Activated T-helper 17 cell treated with anti-CD3 and anti-CD28 coated beads, Interleukin-2, amount 50 U/mL, for 72 hours (primary cell): Measurements from ENCODE around the gene RNF212. TPM values are rescaled to one million over a fixed set of nuclear protein-coding genes. Genes with fewer than 3 reads are reported as not detected.

ENCODE experiments used
- ATAC-seq: fragments of 150-1000 bp; cut with Tn5 transposase; replicated peaks from 2 replicates; pipeline ENCODE4 v1.10.0; 2021; ENCODE audit warnings: mild to moderate bottlenecking, moderate library complexity
- H3K27ac Mint-ChIP-seq: one replicate; pipeline ENCODE4 v1.8.0; 2022; ENCODE audit warnings: mixed read lengths
- H3K27me3 Mint-ChIP-seq: one replicate; pipeline ENCODE4 v1.8.0; 2022; ENCODE audit warnings: mixed read lengths
- H3K36me3 Mint-ChIP-seq: one replicate; pipeline ENCODE4 v1.8.0; 2022; ENCODE audit warnings: low read depth, mild to moderate bottlenecking, mixed read lengths
- H3K4me1 Mint-ChIP-seq: one replicate; pipeline ENCODE4 v1.8.0; 2022; ENCODE audit warnings: mixed read lengths
- H3K4me3 Mint-ChIP-seq: one replicate; pipeline ENCODE4 v1.8.0; 2022; ENCODE audit warnings: mild to moderate bottlenecking, mixed read lengths
- H3K9me3 Mint-ChIP-seq: one replicate; pipeline ENCODE4 v1.8.0; 2022; ENCODE audit warnings: mixed read lengths
- total RNA-seq, 2 donors: library from RNA; stranded (reverse); gene quantifications; one replicate each; pipeline ENCODE4 v1.2.3, GENCODE V29; 2022

Gene RNF212
- total RNA-seq, 2 donors from 2014 or later: 1.3 to 3.7 TPM

DNA sequence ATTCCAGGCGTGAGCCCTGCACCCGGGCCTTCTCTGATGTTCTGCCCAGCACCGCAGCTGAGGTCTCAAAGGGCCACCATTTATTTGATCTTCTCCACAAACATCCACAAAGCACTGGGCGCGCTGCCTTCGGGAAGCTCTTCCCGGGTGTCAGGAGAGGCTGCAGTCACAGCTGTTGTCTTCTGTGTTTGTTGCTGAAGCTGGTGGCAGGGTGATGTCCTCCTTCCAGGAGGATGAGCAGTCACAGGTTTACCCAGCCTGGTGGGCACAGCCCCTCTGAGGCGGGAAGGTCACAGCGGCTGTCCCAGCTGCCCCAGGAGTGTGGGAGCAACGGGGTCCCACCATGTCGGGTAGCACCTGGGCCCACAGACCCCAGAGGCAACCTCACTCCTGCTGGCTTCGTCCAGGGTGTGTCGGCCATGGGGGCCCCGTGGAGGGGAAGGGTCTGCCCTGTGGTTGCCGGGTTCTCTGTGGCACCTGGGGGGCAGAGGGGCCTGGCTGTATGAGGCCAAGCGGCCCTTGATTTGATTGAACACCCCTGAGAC lies 74.3 kb downstream of the RNF212 start:
- Mint-ChIP-seq H3K27me3 (peaks cover 4% of the 10 kb centered on the region), H3K4me3 (no peak overlapping the region), H3K4me1 (peaks cover 5% of the 10 kb centered on the region), H3K36me3 (no peaks in the 10 kb centered on the region), H3K9me3 (no peaks in the 10 kb centered on the region), H3K27ac (no peak overlapping the region)
- ATAC-seq: no peak

DNA sequence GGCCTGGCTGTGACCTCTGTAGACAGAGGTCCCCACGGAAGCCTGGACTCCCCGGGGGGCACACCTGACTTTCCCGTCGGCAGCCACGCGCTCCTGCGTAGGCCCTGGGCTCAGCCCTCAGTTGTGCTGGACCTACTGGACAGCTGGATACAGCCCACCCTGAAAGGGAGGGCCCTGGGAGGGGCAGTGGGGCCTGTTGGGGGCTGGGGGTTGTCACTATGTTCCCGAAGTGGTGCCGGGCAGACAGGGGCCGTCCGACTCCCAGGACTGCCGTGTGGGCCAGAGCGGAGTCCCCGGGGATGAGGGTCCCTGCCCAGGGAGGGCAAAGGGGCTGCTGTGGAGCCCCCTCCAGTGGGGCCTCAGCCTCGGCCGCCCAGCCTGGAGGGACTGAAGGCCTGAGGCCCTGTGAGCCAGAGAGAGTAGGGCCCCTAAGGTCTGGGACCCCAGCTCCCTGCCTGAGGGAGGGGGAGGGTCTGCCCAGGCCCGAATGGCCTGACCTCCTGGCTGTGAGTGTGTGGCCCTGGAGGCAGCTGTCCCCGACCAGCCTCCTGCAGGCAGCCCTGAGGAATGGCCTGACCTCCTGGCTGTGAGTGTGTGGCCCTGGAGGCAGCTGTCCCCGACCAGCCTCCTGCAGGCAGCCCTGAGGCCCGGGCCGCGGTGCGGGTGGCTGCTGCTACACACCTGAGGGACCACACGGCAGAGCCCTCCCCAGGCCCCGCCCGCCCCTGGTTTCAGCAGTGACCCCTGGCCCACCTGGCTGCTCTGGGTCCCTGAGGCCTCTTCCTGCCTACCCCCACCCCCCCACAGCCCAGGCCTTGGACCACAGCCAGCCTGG lies 76.2 kb downstream of the RNF212 start:
- Mint-ChIP-seq H3K27ac (no peak overlapping the region), H3K9me3 (no peaks in the 10 kb centered on the region), H3K4me1 (no peaks in the 10 kb centered on the region), H3K4me3 (no peak overlapping the region), H3K27me3 (no peaks in the 10 kb centered on the region), H3K36me3 (no peaks in the 10 kb centered on the region)
- ATAC-seq: no peak

DNA sequence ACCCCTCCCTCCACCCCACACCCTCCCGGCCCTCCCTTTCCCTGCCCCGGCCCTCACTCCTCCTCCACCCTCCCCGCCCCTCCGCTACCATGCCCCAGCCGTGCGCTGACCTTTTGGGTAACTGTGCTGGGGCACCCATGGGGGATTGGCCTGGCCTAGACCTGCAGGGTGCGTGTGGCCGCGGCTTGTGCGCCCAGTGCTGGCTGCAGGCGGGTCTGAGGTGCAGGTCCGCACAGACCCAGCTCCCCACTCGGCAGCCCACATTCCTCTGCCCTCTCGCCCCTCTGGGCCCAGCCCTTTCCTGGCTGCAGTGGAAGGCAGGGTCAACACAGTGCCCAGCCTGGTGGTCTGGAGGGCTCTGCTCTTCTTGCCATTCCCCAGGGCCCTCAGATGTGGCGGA lies 77.3 kb downstream of the RNF212 start:
- Mint-ChIP-seq H3K4me1 (no peaks in the 10 kb centered on the region), H3K27ac (no peak overlapping the region), H3K36me3 (no peaks in the 10 kb centered on the region), H3K4me3 (no peak overlapping the region), H3K27me3 (no peaks in the 10 kb centered on the region), H3K9me3 (no peaks in the 10 kb centered on the region)
- no peak for ATAC-seq

DNA sequence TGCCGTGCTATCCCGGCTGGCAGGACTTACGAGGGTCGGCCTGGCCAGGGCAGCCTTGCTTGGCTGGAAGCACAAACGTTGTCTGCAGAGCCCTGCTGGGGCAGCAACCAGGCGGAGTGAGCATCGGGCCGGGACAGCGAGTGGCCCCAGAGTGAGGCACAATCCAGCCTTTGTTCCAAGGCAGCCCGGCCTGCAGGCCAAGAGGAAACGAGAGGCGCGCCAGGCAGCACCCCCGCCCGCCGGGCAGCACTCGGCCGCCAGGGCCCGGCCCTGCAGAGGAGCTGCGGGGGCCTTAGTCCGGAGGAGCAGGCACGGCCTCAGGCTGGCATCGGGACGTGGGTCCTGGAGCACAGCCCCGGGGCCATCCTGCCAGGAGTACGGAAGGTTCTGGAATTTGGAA lies 77.9 kb downstream of the RNF212 start:
- H3K4me1 Mint-ChIP-seq: no peaks in the 10 kb centered on the region
- no peak overlapping the region for H3K4me3 Mint-ChIP-seq
- no peaks in the 10 kb centered on the region for H3K36me3 Mint-ChIP-seq
- H3K27me3 Mint-ChIP-seq: no peaks in the 10 kb centered on the region
- H3K9me3 Mint-ChIP-seq: no peaks in the 10 kb centered on the region
- H3K27ac Mint-ChIP-seq: no peak overlapping the region
- ATAC-seq: no peak

DNA sequence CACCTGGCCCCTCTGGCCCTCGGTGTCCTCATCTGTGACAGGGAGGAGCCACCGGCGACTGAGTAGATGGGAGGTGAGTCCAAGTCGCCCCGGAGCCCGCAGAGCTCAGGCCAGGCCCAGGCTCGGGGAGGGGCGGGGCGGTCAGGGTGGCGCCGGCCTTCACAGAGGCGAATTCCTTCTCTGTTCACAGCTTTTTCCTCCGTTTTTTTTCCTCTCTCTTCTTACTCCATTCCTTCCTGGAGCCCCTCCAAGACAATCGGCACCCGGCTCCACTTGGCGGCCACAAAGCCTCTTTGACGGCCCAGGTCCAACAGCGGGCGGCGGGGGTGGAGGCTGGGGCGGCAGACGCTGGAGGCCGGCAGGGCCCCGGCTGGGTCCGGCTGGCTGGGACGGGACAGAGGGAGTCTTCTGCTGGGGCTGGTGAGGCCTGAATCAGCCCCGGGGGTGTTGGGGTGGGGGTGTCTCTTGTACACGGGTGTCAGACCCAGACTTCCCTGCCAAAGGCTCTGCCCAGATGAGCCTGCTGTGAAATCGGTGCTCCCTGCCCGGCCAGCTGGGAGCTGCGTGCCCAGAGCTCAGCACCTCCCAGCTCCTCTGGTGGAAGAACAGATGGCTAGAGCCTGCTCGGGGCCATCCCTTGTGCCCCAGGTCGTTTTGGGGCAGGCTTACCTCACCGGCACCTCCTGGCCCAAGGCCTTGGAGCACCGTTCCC lies 79.4 kb downstream of the RNF212 start:
- H3K4me3 Mint-ChIP-seq: no peak overlapping the region
- H3K27me3 Mint-ChIP-seq: no peaks in the 10 kb centered on the region
- H3K36me3 Mint-ChIP-seq: no peaks in the 10 kb centered on the region
- no peak for ATAC-seq
- no peaks in the 10 kb centered on the region for H3K9me3 Mint-ChIP-seq
- H3K4me1 Mint-ChIP-seq: no peaks in the 10 kb centered on the region
- H3K27ac Mint-ChIP-seq: no peak overlapping the region

DNA sequence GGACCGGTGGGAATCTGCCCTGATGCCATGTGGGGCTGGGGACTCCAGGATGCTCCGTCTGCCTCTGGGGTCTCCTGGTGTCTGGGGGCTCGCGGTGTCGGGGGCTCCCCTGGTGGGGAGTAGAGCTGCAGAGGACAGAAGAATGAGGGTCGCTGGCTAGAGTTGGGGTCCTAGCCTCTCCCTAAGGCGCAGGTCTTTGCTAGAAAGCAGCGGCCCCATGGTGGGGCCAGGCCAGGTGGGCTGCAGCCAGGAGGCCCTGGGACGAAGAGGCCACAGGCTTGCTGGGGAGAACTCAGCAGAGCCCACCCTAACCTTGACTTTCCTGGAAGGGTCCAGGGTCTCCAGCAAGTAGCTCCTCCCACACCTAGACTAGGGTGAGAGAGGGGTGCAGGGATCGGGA lies 80.5 kb downstream of the RNF212 start:
- no peak overlapping the region for H3K4me3 Mint-ChIP-seq
- H3K27ac Mint-ChIP-seq: no peak overlapping the region
- H3K27me3 Mint-ChIP-seq: no peaks in the 10 kb centered on the region
- H3K9me3 Mint-ChIP-seq: no peaks in the 10 kb centered on the region
- no peaks in the 10 kb centered on the region for H3K36me3 Mint-ChIP-seq
- no peaks in the 10 kb centered on the region for H3K4me1 Mint-ChIP-seq
- no peak for ATAC-seq

DNA sequence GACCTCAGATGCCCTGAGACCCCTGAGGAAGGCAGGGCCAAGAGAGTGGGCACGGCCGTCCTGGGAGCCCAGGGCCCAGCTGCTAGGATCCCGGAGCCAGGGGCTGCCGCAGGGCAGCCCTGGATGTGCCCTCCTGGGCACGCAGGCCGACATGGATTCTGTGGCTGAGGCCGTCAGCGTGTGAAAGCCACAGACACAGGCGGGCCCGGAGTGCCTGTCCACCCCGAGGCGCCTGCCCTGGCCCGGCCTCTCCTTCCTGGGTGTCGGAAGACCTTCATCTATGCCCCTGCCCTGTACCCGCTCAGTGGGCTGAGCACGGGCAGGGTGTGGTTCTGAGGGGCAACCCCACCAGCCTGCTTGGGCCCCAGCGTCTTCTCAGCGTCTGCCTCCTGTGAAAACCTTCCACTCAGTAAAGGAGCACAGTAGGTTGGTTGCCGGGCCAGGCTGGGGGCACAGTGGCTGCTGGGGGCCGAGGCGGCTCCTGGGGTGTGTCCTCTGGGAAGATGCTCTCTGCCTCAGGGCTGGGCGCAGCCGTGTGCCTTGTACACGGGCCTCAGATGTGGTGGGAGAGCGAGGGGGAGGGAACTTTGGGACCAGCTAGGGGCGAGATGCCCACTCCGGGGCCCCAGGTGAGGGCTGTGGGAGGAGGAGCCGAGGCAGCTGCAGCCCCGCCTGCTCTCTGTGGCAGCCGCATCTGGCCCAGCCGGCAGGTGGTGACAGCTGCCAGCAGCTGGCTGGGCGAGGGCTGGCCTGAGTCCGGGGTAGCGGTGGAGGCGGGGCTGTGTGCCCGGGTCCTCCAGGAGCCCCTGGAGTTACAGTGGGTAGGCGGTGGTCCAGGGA lies 81.2 kb downstream of the RNF212 start:
- no peak overlapping the region for H3K27ac Mint-ChIP-seq
- H3K4me1 Mint-ChIP-seq: no peaks in the 10 kb centered on the region
- H3K36me3 Mint-ChIP-seq: no peaks in the 10 kb centered on the region
- H3K9me3 Mint-ChIP-seq: no peaks in the 10 kb centered on the region
- H3K27me3 Mint-ChIP-seq: no peaks in the 10 kb centered on the region
- H3K4me3 Mint-ChIP-seq: no peak overlapping the region
- ATAC-seq: no peak

DNA sequence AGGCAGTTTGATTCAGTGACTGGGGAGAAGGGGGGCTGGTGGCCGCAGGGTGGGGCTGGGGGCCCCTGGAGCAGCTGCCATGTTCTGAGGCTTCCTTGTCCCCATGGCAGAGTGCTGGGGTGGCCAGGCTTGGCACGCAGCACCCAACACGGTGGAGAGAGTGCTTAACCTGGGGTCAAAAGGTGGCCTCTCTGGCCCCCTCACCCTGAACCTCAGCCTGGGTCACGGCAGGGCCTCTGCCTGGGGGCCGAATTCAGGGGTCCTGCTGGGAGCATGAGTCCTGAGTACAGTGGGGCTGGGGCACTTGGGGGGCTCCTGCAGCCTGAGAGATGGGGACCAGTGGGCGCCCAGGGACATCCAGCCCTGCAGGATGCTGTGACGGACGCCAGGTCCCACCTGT lies 82.0 kb downstream of the RNF212 start:
- H3K4me1 Mint-ChIP-seq: no peaks in the 10 kb centered on the region
- no peaks in the 10 kb centered on the region for H3K9me3 Mint-ChIP-seq
- no peak for ATAC-seq
- H3K27ac Mint-ChIP-seq: no peak overlapping the region
- H3K4me3 Mint-ChIP-seq: no peak overlapping the region
- no peaks in the 10 kb centered on the region for H3K27me3 Mint-ChIP-seq
- H3K36me3 Mint-ChIP-seq: no peaks in the 10 kb centered on the region

DNA sequence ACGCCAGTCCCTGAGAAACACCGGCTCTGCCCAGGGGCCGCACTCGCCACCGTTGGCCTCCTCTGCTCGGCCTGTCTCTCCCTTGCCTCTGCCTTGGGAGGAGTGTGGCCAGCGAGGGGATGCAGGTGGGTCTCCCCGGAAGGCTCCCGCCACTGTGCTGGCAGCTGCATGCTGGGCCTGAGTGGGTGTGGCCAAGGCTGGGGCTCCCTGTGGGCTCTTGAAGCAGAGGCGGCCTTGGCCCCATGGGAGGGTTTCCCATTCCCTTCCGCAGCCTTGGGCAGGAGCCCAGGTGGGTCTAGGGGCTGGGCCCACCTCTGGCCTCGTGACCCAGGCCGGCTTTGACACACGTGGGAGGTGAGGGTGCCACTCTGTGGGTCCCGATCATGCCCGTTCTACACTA lies 82.8 kb downstream of the RNF212 start:
- no peak overlapping the region for H3K27ac Mint-ChIP-seq
- no peak overlapping the region for H3K4me3 Mint-ChIP-seq
- no peaks in the 10 kb centered on the region for H3K4me1 Mint-ChIP-seq
- no peaks in the 10 kb centered on the region for H3K36me3 Mint-ChIP-seq
- no peak for ATAC-seq
- H3K9me3 Mint-ChIP-seq: no peaks in the 10 kb centered on the region
- H3K27me3 Mint-ChIP-seq: no peaks in the 10 kb centered on the region

DNA sequence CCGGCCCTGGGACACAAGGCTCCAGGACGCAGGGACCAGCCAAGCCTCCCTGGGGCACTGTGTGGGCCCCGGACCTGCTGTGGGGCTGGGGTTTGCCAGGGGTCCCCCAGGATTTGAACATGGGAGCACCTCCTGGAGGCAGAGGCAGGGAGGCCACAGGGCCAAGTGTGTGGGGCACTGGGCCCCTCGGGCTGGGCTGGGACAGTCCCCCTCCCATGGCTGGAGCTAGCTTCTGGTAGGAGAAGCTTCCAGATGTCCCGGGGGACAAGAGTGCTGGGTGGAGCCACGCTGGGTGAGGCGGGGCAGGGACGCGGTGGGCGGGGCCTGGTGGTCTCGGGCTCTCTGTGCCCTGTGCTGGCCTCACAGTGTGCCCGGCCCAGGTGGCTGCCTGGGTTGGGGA lies 83.3 kb downstream of the RNF212 start:
- Mint-ChIP-seq H3K4me1 (no peaks in the 10 kb centered on the region), H3K36me3 (peaks cover 4% of the 10 kb centered on the region), H3K9me3 (no peaks in the 10 kb centered on the region), H3K27ac (no peak overlapping the region), H3K27me3 (no peaks in the 10 kb centered on the region), H3K4me3 (no peak overlapping the region)
- no peak for ATAC-seq

DNA sequence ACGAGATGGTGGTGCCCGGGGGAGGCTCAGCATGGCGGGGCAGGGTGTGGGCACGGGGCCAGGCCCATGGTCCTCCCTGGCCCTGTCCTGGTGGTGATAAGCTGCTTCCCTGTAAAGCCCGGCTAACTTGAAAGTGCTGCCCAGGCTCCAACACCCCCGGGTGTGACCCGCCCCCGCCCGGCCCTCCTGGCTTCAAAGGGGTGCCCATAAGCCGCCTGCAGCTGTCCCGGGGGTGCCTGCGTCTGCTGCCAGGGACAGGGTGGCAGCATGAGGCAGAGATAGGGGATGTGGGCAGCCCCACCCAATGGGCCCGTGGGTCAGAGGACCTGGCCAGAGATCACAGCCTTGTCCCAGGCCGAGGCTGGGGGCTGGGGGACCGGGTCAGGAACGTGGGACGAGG lies 83.8 kb downstream of the RNF212 start:
- Mint-ChIP-seq H3K36me3 (peaks cover 6% of the 10 kb centered on the region), H3K4me3 (no peak overlapping the region), H3K27me3 (no peaks in the 10 kb centered on the region), H3K9me3 (no peaks in the 10 kb centered on the region), H3K4me1 (no peaks in the 10 kb centered on the region), H3K27ac (no peak overlapping the region)
- ATAC-seq: no peak

DNA sequence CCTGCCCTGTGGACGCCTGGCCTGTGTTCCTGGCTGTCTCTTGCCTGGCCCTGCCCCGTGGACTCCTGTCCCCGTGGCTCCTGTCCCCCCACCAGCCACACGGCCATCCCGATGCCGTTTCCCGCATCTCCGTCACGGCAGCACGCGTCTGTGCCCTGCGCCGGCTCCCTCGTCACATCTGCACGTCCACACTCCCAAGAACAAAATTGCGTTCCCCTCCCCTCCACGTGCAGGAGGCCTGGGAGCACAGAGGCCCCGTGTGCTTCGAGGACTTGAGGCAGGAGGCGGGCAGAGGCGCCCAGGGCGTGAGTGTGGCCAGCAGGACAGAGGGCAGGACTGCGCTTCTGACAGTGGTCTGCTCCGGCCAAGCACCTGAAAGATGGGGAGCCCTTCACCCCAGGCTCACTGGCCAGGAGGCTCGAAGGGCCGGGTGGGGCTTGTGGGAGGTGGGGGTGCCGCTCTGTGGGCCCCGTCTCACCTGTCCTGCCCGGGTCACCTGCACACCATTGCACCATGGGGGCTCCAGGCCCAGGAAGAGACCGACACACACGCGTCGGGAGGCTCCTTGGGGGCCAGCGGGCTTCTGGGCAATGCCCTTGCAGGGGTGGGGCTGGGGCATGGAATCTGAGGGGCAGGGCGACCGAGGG lies 84.7 kb downstream of the RNF212 start:
- peaks cover 6% of the 10 kb centered on the region for H3K36me3 Mint-ChIP-seq
- H3K27ac Mint-ChIP-seq: no peak overlapping the region
- H3K4me3 Mint-ChIP-seq: no peak overlapping the region
- H3K4me1 Mint-ChIP-seq: no peaks in the 10 kb centered on the region
- no peak for ATAC-seq
- no peaks in the 10 kb centered on the region for H3K27me3 Mint-ChIP-seq
- H3K9me3 Mint-ChIP-seq: no peaks in the 10 kb centered on the region

DNA sequence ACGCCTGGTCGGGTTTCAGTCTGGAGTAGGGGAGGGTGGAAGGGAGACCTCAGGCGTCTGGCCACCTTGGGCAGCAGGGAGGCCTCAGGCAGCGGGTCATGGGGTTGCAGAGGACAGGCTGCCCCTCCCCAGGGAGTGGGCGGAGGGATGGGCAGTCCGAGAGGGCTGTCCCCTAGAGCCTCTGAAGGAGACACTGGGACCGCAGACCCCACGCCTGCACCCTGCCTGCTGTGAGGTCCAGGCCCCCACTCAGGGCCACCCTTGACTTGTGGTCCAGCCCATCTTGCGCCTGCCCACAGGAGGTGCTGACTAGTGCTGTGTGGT lies 85.5 kb downstream of the RNF212 start:
- Mint-ChIP-seq H3K4me1 (no peaks in the 10 kb centered on the region), H3K4me3 (no peak overlapping the region), H3K27me3 (no peaks in the 10 kb centered on the region), H3K27ac (no peak overlapping the region), H3K36me3 (peaks cover 6% of the 10 kb centered on the region), H3K9me3 (no peaks in the 10 kb centered on the region)
- no peak for ATAC-seq

DNA sequence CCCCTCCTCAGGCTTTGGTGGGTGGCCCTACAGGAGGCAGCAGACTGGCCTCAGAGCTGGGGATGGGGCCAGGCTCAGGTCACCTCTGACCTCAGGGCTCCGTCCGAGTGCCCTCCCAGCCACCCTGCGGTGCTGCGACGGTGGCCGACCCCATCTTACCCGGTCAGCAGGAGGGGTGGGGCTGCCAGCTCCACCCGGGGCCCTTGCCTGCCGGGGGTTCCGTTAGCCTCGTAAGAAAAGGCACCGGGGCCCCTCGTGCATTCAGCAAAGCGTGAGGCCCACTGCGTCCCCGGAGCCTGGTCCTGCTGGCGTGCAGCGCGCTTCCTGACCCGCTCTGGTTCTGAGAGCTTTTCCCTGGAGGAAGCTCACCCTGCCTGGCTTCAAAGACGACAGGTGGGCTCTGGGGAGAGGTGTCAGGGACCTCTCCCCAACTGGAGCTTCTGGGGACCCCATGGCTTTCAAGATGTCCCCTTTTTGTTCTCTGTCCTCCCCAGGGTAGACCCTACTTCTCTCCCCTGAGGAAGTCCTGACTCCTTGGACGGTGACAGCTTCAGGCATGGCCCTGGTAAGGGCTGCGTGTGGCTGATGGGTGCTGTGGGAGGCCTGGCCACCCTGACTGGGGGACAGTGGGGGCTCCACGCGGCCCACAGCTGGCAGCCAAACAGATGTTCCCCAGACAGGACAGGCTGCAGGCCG lies 86.0 kb downstream of the RNF212 start:
- Mint-ChIP-seq H3K4me1 (no peaks in the 10 kb centered on the region), H3K4me3 (no peak overlapping the region), H3K36me3 (peaks cover 6% of the 10 kb centered on the region), H3K9me3 (no peaks in the 10 kb centered on the region), H3K27ac (no peak overlapping the region), H3K27me3 (no peaks in the 10 kb centered on the region)
- no peak for ATAC-seq
